ENCODE results near the gene TLCD3B.
"Not testable (repeated sequence)": the region's sequence is repeated elsewhere in the genome, so short reads cannot be mapped to it uniquely, and the experiment has no call there.

TLCD3B gene

GRCh38 chr16:30017277-30017656 is 13.8 kb downstream of the TLCD3B start:
- no peak for TF ChIP-seq CTCF (IDR thresholded peaks at IDR 0.05; ENCODE audit: low read depth, low read length, missing control alignments)
- DNase-seq (ENCODE audit: low read depth): no peak
- no peak overlapping the region for H3K4me3 ChIP-seq (ENCODE audit: low read depth, low read length)
- in situ Hi-C loops (cut with HindIII; ENCODE audit: low sequenced_read_pairs): no loop called here

GRCh38 chr16:30016555-30017276 is 14.4 kb downstream of the TLCD3B start:
- DNase-seq (ENCODE audit: low read depth): no peak
- in situ Hi-C loops (cut with HindIII; ENCODE audit: low sequenced_read_pairs): no loop called here
- TF ChIP-seq CTCF (IDR thresholded peaks at IDR 0.05; ENCODE audit: low read depth, low read length, missing control alignments): no peak
- H3K4me3 ChIP-seq (ENCODE audit: low read depth, low read length): no peak overlapping the region

GRCh38 chr16:30015450-30015849 is 15.6 kb downstream of the TLCD3B start:
- H3K4me3 ChIP-seq (ENCODE audit: low read depth, low read length); in situ Hi-C loops (cut with HindIII; ENCODE audit: low sequenced_read_pairs); DNase-seq (ENCODE audit: low read depth): not testable (repeated sequence)

GRCh38 chr16:30012598-30012997 is 18.5 kb downstream of the TLCD3B start:
- H3K4me3 ChIP-seq (ENCODE audit: low read depth, low read length); DNase-seq (ENCODE audit: low read depth); in situ Hi-C loops (cut with HindIII; ENCODE audit: low sequenced_read_pairs): not testable (repeated sequence)

- DNase-seq (ENCODE audit: low read depth): no peak
- no peak overlapping the region for H3K4me3 ChIP-seq (ENCODE audit: low read depth, low read length)
- in situ Hi-C loops (cut with HindIII; ENCODE audit: low sequenced_read_pairs): no loop called here
- no peak for TF ChIP-seq CTCF (IDR thresholded peaks at IDR 0.05; ENCODE audit: low read depth, low read length, missing control alignments)
These were observed 19.2 kb downstream of the TLCD3B start for GRCh38 chr16:30011714-30012504.

GRCh38 chr16:30010844-30011713 is 20.0 kb downstream of the TLCD3B start, which contains the start of gene DOC2A:
TSS of gene DOC2A (minus strand) at chr16:30011027. CDS start at chr16:30010222, 805 bp downstream.
- no peak for TF ChIP-seq CTCF (IDR thresholded peaks at IDR 0.05; ENCODE audit: low read depth, low read length, missing control alignments)
- peak within 1 kb of the TSS; percentile 36 for H3K4me3 ChIP-seq (ENCODE audit: low read depth, low read length)
- in situ Hi-C loops (cut with HindIII; ENCODE audit: low sequenced_read_pairs): no loop called here
- DNase-seq (ENCODE audit: low read depth): no peak

- no peak for TF ChIP-seq CTCF (IDR thresholded peaks at IDR 0.05; ENCODE audit: low read depth, low read length, missing control alignments)
- in situ Hi-C loops (cut with HindIII; ENCODE audit: low sequenced_read_pairs): no loop called here
- DNase-seq (ENCODE audit: low read depth): no peak
- peak overlapping the region; percentile 36 for H3K4me3 ChIP-seq (ENCODE audit: low read depth, low read length)
These were observed 20.9 kb downstream of the TLCD3B start for GRCh38 chr16:30009990-30010843.
